Embryonic facial prominence (tissue), 1 donor: ENCODE measurements around the gene KRT80.
A peak's percentile ranks its signal among the peaks of the same experiment; 100 is the strongest.

Source experiments
- DNase-seq: peaks from one replicate; pipeline ENCODE4 v3.0.0-alpha.2; 2016; ENCODE audit errors: extremely low spot score

Gene KRT80

GRCh38 chr12:52179396-52179973 lies 12.3 kb downstream of the KRT80 start:
- no peak for DNase-seq

GRCh38 chr12:52178984-52179383 lies 12.8 kb downstream of the KRT80 start:
- no peak for DNase-seq

- DNase-seq, result no peak
These were observed 13.4 kb downstream of the KRT80 start for GRCh38 chr12:52178443-52178842.

- peak; percentile 60 for DNase-seq
These were observed 16.2 kb downstream of the KRT80 start for GRCh38 chr12:52175371-52176350.

GRCh38 chr12:52173526-52173925 lies 18.3 kb downstream of the KRT80 start:
- no peak for DNase-seq

GRCh38 chr12:52172956-52173355 lies 18.9 kb downstream of the KRT80 start:
- DNase-seq, result no peak

GRCh38 chr12:52171950-52172512 lies 19.8 kb downstream of the KRT80 start:
- DNase-seq, result no peak

- DNase-seq, result no peak
These were observed 21.0 kb downstream of the KRT80 start for GRCh38 chr12:52170827-52171226.

GRCh38 chr12:52169886-52170285 lies 21.9 kb downstream of the KRT80 start:
- DNase-seq, result no peak

GRCh38 chr12:52168019-52168717 lies 23.6 kb downstream of the KRT80 start:
- no peak for DNase-seq

GRCh38 chr12:52167526-52167925 lies 24.3 kb downstream of the KRT80 start:
- no peak for DNase-seq

GRCh38 chr12:52166672-52167071 lies 25.1 kb downstream of the KRT80 start:
- DNase-seq, result no peak

- DNase-seq, result no peak
These were observed 26.5 kb downstream of the KRT80 start for GRCh38 chr12:52165096-52165855.

- no peak for DNase-seq
These were observed 27.2 kb downstream of the KRT80 start for GRCh38 chr12:52164624-52165023.

- no peak for DNase-seq
These were observed 28.8 kb downstream of the KRT80 start for GRCh38 chr12:52162981-52163380.

GRCh38 chr12:52160200-52160599 lies 31.6 kb downstream of the KRT80 start:
- DNase-seq, result no peak

- no peak for DNase-seq
These were observed 34.2 kb downstream of the KRT80 start for GRCh38 chr12:52157566-52158150.

- peak; percentile 45 for DNase-seq
These were observed 34.9 kb downstream of the KRT80 start for GRCh38 chr12:52156757-52157565.

- no peak for DNase-seq
These were observed 35.5 kb downstream of the KRT80 start for GRCh38 chr12:52156311-52156710.
